Vagina (tissue), 2 donors: Measurements from ENCODE around the gene DNAI1.

Experiments
- CTCF ChIP-seq, 3 experiments: fragments of 450-650 bp in 2 of 3; fragments of 200-600 bp in 1 of 3; sonication (generic) in 1 of 3; IDR thresholded peaks; one replicate each; pipeline ENCODE4 v1.5.1; 2017 to 2019; ENCODE audit warnings: antibody characterized with exemption in 3 of 3, mild to moderate bottlenecking in 2 of 3, moderate library complexity in 2 of 3
- POLR2A ChIP-seq, 2 donors: fragments of 450-650 bp; IDR thresholded peaks; one replicate each; pipeline ENCODE4 v1.6.1; 2017; ENCODE audit warnings: antibody characterized with exemption in 2 of 2, mild to moderate bottlenecking in 2 of 2, moderate library complexity in 2 of 2
- POLR2AphosphoS5 ChIP-seq, 2 donors: sonication (generic); formaldehyde crosslinking; IDR thresholded peaks; one replicate each; pipeline ENCODE4 v1.9.0; 2017; ENCODE audit warnings: antibody characterized with exemption in 2 of 2, mild to moderate bottlenecking in 2 of 2, low read depth in 1 of 2; ENCODE audit not compliant: insufficient read depth in 1 of 2

- TF ChIP-seq POLR2A (IDR thresholded peaks at IDR 0.05) (no peak), CTCF (IDR thresholded peaks at IDR 0.05) (no peak), POLR2AphosphoS5 (IDR thresholded peaks at IDR 0.05; ENCODE audit: insufficient read depth in 1 of 2, low read depth in 1 of 2) (no peak)
These were observed 18.6 kb upstream of the DNAI1 start for GRCh38 chr9:34440017-34440416.
